SU-DHL-6 (cell line): ENCODE results near the gene P4HA1.

Experiments used
- H2AFZ ChIP-seq: fragments of 200-600 bp; sonication (generic); 2 replicates; pipeline ENCODE4 v1.6.1; 2014; ENCODE audit warnings: low read depth, mild to moderate bottlenecking, moderate library complexity, mixed read lengths, antibody characterized with exemption, low read length; ENCODE audit not compliant: severe bottlenecking
- H3F3A ChIP-seq: fragments of 200-600 bp; shearing (Covaris generic); 2 replicates; pipeline ENCODE4 v1.6.0; 2016; ENCODE audit warnings: antibody characterized with exemption, mild to moderate bottlenecking; ENCODE audit not compliant: insufficient read depth
- H3K27ac ChIP-seq: fragments of 200-600 bp; sonication (generic); 2 replicates; pipeline ENCODE4 v1.5.1; 2016; ENCODE audit warnings: low read depth, mild to moderate bottlenecking, low read length, moderate library complexity, mixed read lengths
- H3K27me3 ChIP-seq: fragments of 200-600 bp; sonication (generic), shearing (Covaris generic); 2 replicates; pipeline ENCODE4 v1.6.0; 2014; ENCODE audit warnings: mild to moderate bottlenecking, low read length
- H3K36me3 ChIP-seq: fragments of 200-600 bp; sonication (generic); 2 replicates; pipeline ENCODE4 v1.6.1; 2014; ENCODE audit warnings: mild to moderate bottlenecking, low read length, mixed read lengths
- H3K4me2 ChIP-seq: fragments of 300-600, 200-600 bp; shearing (Covaris generic), sonication (generic); 2 replicates; pipeline ENCODE4 v1.6.0; 2014; ENCODE audit warnings: low read length, low read depth, mild to moderate bottlenecking; ENCODE audit not compliant: poor library complexity, severe bottlenecking
- H3K4me3 ChIP-seq: fragments of 200-600 bp; sonication (generic); 2 replicates; pipeline ENCODE4 v1.5.1; 2014; ENCODE audit warnings: antibody characterized with exemption, low read length, mild to moderate bottlenecking, mixed read lengths; ENCODE audit not compliant: insufficient read depth, poor library complexity, severe bottlenecking
- H3K79me2 ChIP-seq: fragments of 200-600 bp; sonication (generic); 2 replicates; pipeline ENCODE4 v1.6.1; 2014; ENCODE audit warnings: mild to moderate bottlenecking, low read length, moderate library complexity; ENCODE audit not compliant: insufficient read depth
- H3K9ac ChIP-seq: fragments of 200-600 bp; sonication (generic); 2 replicates; pipeline ENCODE4 v1.7.0; 2014; ENCODE audit warnings: mild to moderate bottlenecking, low read length
- H3K9me2 ChIP-seq: fragments of 200-600 bp; sonication (generic); replicated peaks from 2 replicates; pipeline ENCODE4 v1.6.1; 2014; ENCODE audit warnings: low read length; ENCODE audit not compliant: insufficient read depth
- H3K9me3 ChIP-seq: fragments of 200-600 bp; sonication (generic); 2 replicates; pipeline ENCODE4 v1.6.1; 2014; ENCODE audit warnings: low read length, mixed read lengths; ENCODE audit not compliant: insufficient read depth
- H4K20me1 ChIP-seq: fragments of 200-600 bp; sonication (generic); 2 replicates; pipeline ENCODE4 v1.6.1; 2014; ENCODE audit warnings: low read depth, mild to moderate bottlenecking, antibody characterized with exemption, low read length, moderate library complexity, mixed read lengths
- EZH2phosphoT487 ChIP-seq: fragments of 200-600 bp; sonication (generic), shearing (Covaris generic); conservative IDR thresholded peaks from 2 replicates; pipeline ENCODE4 v1.6.1; 2018; ENCODE audit warnings: mild to moderate bottlenecking, antibody characterized with exemption, low read length, moderate library complexity, mixed read lengths
- TF ChIP-seq, protein P1 (sequence below): fragments of 200-600 bp; sonication (generic); IDR thresholded peaks from one replicate; pipeline ENCODE4 v1.5.1; 2017; ENCODE audit warnings: antibody characterized with exemption, mild to moderate bottlenecking, low read length, moderate library complexity; ENCODE audit not compliant: insufficient read depth, poor library complexity, severe bottlenecking

Gene P4HA1

DNA sequence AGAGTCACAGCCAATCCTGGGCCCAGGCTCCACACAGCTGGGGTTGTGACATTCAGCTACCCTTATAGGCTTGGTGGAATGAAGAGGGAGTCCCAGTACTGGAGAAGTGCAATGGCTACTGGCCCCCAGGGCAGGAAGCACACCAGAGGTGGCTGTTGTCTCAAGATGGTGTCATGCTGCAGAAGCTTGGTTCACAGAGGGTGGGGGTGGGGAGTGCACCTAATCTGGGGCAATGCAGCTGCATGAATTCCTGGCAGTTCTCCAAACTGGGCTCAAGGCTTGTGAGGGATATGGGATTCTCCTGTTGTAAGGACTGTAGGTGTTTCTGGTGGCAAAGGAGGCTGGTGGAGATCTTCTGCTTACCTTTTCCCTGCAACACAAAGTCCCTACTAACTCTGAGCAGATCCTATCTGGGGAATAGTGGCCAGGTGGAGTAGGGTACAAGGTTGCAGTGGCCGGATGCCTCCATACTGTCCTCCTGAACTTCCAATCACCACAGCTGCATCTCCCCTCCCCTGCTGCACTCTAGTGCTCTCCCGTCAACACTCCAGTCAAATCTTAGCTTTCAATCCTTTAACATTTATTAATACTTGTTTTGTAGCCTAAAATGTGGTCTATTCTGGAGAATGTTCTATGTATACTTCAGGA lies 114.7 kb downstream of the P4HA1 start:
- H3K9me2 ChIP-seq: no peaks in the 10 kb centered on the region
- no peak overlapping the region for H2AFZ ChIP-seq
- no peak for TF ChIP-seq EZH2phosphoT487
- H3K9ac ChIP-seq: no peak overlapping the region
- no peaks in the 10 kb centered on the region for H3K36me3 ChIP-seq
- H3K9me3 ChIP-seq: peaks cover 29% of the 10 kb centered on the region; the same call in 1 of the 2 replicates
- H3K27ac ChIP-seq: no peak overlapping the region
- no peaks in the 10 kb centered on the region for H4K20me1 ChIP-seq
- H3K4me2 ChIP-seq: no peak overlapping the region
- no peaks in the 10 kb centered on the region for H3K27me3 ChIP-seq
- no peaks in the 10 kb centered on the region for H3K79me2 ChIP-seq
- H3F3A ChIP-seq: no peaks in the 10 kb centered on the region; the same call in 1 of the 2 replicates
- H3K4me3 ChIP-seq: no peak overlapping the region

DNA sequence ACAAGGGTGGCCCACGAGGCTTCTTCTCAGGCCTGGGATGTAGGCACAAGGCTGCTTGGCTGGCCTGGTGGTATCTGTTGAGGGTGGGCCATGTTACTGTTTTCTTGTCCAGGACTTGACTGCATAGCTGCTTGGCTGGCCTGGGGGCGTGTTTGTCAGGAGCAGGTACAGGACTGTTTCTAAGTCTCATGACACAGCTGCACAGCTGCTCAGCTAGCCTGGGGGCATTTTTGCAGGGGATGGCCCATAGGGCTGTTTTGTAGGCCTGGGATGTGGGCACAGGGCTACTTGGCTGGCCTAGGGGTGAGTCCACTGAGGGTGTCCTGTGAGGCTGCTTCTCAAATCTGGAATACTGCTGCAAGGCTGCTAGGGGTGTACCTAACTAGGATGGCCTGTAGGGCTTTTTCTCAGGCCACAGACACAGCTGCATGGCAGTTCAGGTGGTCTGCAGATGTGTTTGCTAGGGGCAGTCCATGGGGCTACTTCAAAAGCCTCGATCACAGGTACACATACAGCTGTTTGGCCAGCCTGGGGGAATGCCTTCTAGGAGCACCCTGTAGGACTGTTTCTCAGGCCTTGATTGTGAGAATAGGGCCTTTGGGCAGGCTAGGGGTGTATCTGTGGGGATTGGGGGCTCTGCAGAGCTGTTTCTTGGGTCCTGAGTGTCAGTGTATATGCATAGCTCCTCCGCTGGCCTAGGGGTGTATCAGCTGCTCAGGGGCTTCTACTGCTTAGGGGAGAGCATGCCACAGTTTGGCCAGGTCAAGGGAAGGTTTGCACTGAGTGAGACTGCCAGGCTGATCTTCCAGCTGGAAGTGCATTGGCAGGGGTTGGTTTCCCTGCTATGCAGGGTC lies 115.4 kb downstream of the P4HA1 start:
- peaks cover 31% of the 10 kb centered on the region; the same call in 1 of the 2 replicates for H3K9me3 ChIP-seq
- TF ChIP-seq EZH2phosphoT487: no peak
- TF ChIP-seq, protein P1, sequence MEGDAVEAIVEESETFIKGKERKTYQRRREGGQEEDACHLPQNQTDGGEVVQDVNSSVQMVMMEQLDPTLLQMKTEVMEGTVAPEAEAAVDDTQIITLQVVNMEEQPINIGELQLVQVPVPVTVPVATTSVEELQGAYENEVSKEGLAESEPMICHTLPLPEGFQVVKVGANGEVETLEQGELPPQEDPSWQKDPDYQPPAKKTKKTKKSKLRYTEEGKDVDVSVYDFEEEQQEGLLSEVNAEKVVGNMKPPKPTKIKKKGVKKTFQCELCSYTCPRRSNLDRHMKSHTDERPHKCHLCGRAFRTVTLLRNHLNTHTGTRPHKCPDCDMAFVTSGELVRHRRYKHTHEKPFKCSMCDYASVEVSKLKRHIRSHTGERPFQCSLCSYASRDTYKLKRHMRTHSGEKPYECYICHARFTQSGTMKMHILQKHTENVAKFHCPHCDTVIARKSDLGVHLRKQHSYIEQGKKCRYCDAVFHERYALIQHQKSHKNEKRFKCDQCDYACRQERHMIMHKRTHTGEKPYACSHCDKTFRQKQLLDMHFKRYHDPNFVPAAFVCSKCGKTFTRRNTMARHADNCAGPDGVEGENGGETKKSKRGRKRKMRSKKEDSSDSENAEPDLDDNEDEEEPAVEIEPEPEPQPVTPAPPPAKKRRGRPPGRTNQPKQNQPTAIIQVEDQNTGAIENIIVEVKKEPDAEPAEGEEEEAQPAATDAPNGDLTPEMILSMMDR: no peak
- H3K4me2 ChIP-seq: no peak overlapping the region

DNA sequence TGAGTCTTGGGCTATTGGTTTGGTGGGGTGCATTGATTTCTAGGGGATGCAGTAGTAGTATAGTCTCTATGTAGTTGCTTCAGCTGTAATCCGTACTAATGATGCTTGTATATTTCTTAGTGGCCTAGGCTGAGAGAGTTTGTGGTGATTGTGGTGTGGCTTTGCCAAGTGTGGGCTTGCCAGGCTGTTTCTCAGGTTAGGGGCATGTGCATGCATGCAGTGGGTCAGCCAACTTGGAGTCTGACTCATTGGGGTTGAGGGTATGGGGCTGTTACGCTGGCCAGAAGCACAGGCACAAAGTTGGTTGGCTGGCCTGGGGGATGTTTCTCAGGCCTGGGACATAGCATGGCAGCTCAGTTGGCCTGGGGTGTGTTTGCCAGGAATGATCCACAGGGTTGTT lies 116.3 kb downstream of the P4HA1 start:
- no peaks in the 10 kb centered on the region for H3K27me3 ChIP-seq
- H3F3A ChIP-seq: no peaks in the 10 kb centered on the region; the same call in 1 of the 2 replicates
- TF ChIP-seq, protein P1: no peak
- TF ChIP-seq EZH2phosphoT487: no peak
- no peak overlapping the region for H3K4me2 ChIP-seq
- no peaks in the 10 kb centered on the region for H3K79me2 ChIP-seq
- H3K36me3 ChIP-seq: no peaks in the 10 kb centered on the region
- H4K20me1 ChIP-seq: no peaks in the 10 kb centered on the region
- no peak overlapping the region for H2AFZ ChIP-seq
- H3K9ac ChIP-seq: no peak overlapping the region
- H3K27ac ChIP-seq: no peak overlapping the region
- peaks cover 34% of the 10 kb centered on the region; the same call in 1 of the 2 replicates for H3K9me3 ChIP-seq
- H3K4me3 ChIP-seq: no peak overlapping the region
- H3K9me2 ChIP-seq: no peaks in the 10 kb centered on the region

More for the DNA sequence above, 115.4 kb downstream of the P4HA1 start:
- Histone ChIP-seq H3K27me3 (no peaks in the 10 kb centered on the region), H3F3A (no peaks in the 10 kb centered on the region; the same call in 1 of the 2 replicates), H3K9ac (no peak overlapping the region), H3K36me3 (no peaks in the 10 kb centered on the region), H3K4me3 (no peak overlapping the region), H3K9me2 (no peaks in the 10 kb centered on the region), H3K27ac (no peak overlapping the region), H3K79me2 (no peaks in the 10 kb centered on the region), H4K20me1 (no peaks in the 10 kb centered on the region), H2AFZ (no peak overlapping the region)
